Breast epithelium (tissue), 4 donors: Measurements from ENCODE around the gene LDLRAD4. TPM values are rescaled to one million over a fixed set of nuclear protein-coding genes. Genes with fewer than 3 reads are reported as not detected.

Source experiments
- DNase-seq, 2 donors: peaks; one replicate each; pipeline ENCODE4 v3.0.0-alpha.2; 2019; ENCODE audit warnings: low spot score in 2 of 2
- H3K27ac ChIP-seq, 2 donors: fragments of 200-600 bp; sonication (generic) in 1 of 2; one replicate each; pipeline ENCODE4 v1.5.1; 2016 to 2019; ENCODE audit warnings: mild to moderate bottlenecking in 1 of 2
- H3K27me3 ChIP-seq, 2 donors: fragments of 200-600 bp; sonication (generic) in 1 of 2; one replicate each; pipeline versions ENCODE4 v1.5.1 to v1.6.0; 2017 to 2019; ENCODE audit warnings: control low read depth in 1 of 2, mild to moderate bottlenecking in 1 of 2
- H3K36me3 ChIP-seq: fragments of 200-600 bp; one replicate; pipeline ENCODE4 v1.5.1; 2019
- H3K4me1 ChIP-seq, 2 donors: fragments of 200-600 bp; sonication (generic); one replicate each; pipeline ENCODE4 v1.5.1; 2016 to 2019; ENCODE audit warnings: control low read depth in 1 of 2
- H3K4me3 ChIP-seq, 3 donors: fragments of 200-600 bp; sonication (generic); 1 replicate in 2 of 3; 2 replicates in 1 of 3; pipeline ENCODE4 v1.5.1; 2016 to 2019; ENCODE audit warnings: mild to moderate bottlenecking in 3 of 3, moderate library complexity in 2 of 3
- H3K9me3 ChIP-seq, 2 donors: fragments of 200-600 bp; sonication (generic) in 1 of 2; one replicate each; pipeline ENCODE4 v1.5.1; 2016 to 2019; ENCODE audit warnings: control low read depth in 1 of 2
- CTCF ChIP-seq, 3 donors: fragments of 450-650 bp; IDR thresholded peaks; one replicate each; pipeline ENCODE4 v1.5.1; 2016 to 2017; ENCODE audit warnings: antibody characterized with exemption in 3 of 3, mild to moderate bottlenecking in 3 of 3, moderate library complexity in 3 of 3
- POLR2A ChIP-seq: fragments of 450-650 bp; IDR thresholded peaks from one replicate; pipeline ENCODE4 v1.6.1; 2016; ENCODE audit warnings: antibody characterized with exemption, mild to moderate bottlenecking, moderate library complexity
- POLR2AphosphoS5 ChIP-seq, 3 donors: sonication (generic); formaldehyde crosslinking; IDR thresholded peaks; one replicate each; pipeline ENCODE4 v1.6.1; 2017; ENCODE audit warnings: antibody characterized with exemption in 3 of 3
- intact Hi-C: fragments of 100-400 bp; cut with DNase I; formaldehyde crosslinking; loops from one replicate; pipeline ENCODE4 v1.15.1; 2023; ENCODE audit warnings: low total_unique reads
- total RNA-seq, 3 donors: library from RNA; depleted of rRNA; stranded (reverse); fragments of >200 nt; gene quantifications; one replicate each; pipeline ENCODE4 v1.1.0, GENCODE V29; 2016

LDLRAD4 gene
- total RNA-seq, 3 donors from 2014 or later: 28.5 to 94.3 (median 42.9) TPM

- peaks cover 0 to 4% of the 10 kb centered on the region in 2 donors for H3K4me1 ChIP-seq
- H3K27ac ChIP-seq: peak overlapping the region in 1 of 2 donors; percentile 88
- H3K36me3 ChIP-seq: no peaks in the 10 kb centered on the region
- TF ChIP-seq POLR2A (no peak), CTCF (IDR thresholded peaks at IDR 0.05) (no peak), POLR2AphosphoS5 (IDR thresholded peaks at IDR 0.05) (no peak)
- no peaks in the 10 kb centered on the region for H3K9me3 ChIP-seq
- intact Hi-C loops: no loop called here
- H3K27me3 ChIP-seq: no peaks in the 10 kb centered on the region
- DNase-seq: no peak
- H3K4me3 ChIP-seq: peak overlapping the region in 1 of 3 donors; percentile 39
These were observed 14.6 kb downstream of the LDLRAD4 start for GRCh38 chr18:13232971-13233786.

GRCh38 chr18:13233787-13234783 lies 15.5 kb downstream of the LDLRAD4 start:
- Histone ChIP-seq H3K36me3 (no peaks in the 10 kb centered on the region), H3K27ac (peak overlapping the region; percentile 88 to 92), H3K4me3 (no peak overlapping the region), H3K27me3 (no peaks in the 10 kb centered on the region), H3K4me1 (peaks cover 0 to 4% of the 10 kb centered on the region in 2 donors), H3K9me3 (no peaks in the 10 kb centered on the region)
- no peak for DNase-seq
- intact Hi-C loops: no loop called here
- TF ChIP-seq CTCF (IDR thresholded peaks at IDR 0.05): no peak
- no peak for TF ChIP-seq POLR2A
- TF ChIP-seq POLR2AphosphoS5 (IDR thresholded peaks at IDR 0.05): no peak

GRCh38 chr18:13235421-13235831 lies 16.9 kb downstream of the LDLRAD4 start:
- no peak for TF ChIP-seq POLR2A
- no peak for TF ChIP-seq POLR2AphosphoS5 (IDR thresholded peaks at IDR 0.05)
- no peak for TF ChIP-seq CTCF (IDR thresholded peaks at IDR 0.05)
- Histone ChIP-seq H3K9me3 (no peaks in the 10 kb centered on the region), H3K36me3 (no peaks in the 10 kb centered on the region), H3K27me3 (no peaks in the 10 kb centered on the region), H3K4me3 (peak overlapping the region in 1 of 3 donors; percentile 22), H3K4me1 (peaks cover 0 to 4% of the 10 kb centered on the region in 2 donors), H3K27ac (peak overlapping the region; percentile 88 to 92)
- no peak for DNase-seq
- intact Hi-C loops: no loop called here

- Histone ChIP-seq H3K27me3 (no peaks in the 10 kb centered on the region), H3K4me3 (peak overlapping the region in 1 of 3 donors; percentile 22), H3K27ac (peak overlapping the region; percentile 88 to 92), H3K4me1 (peaks cover 0 to 4% of the 10 kb centered on the region in 2 donors), H3K9me3 (no peaks in the 10 kb centered on the region), H3K36me3 (no peaks in the 10 kb centered on the region)
- intact Hi-C loops: no loop called here
- DNase-seq: peak in 1 of 2 donors; percentile 87
- TF ChIP-seq CTCF (IDR thresholded peaks at IDR 0.05) (no peak), POLR2A (no peak), POLR2AphosphoS5 (IDR thresholded peaks at IDR 0.05) (peak in 1 of 3 donors; percentile 7)
These were observed 17.4 kb downstream of the LDLRAD4 start for GRCh38 chr18:13235981-13236380.
